Caco-2 (cell line): ENCODE data around the gene MPLKIP. TPM values are rescaled to one million over a fixed set of nuclear protein-coding genes. Genes with fewer than 3 reads are reported as not detected.
"Not testable (repeated sequence)": the region's sequence is repeated elsewhere in the genome, so short reads cannot be mapped to it uniquely, and the experiment has no call there.

Source experiments
- BruUV-seq: library from RNA; stranded (reverse); fragments of 400-500 nt; replicated peaks from 2 replicates; lab custom pipeline; 2021; lab: Mats Ljungman, UMichigan
- CTCF ChIA-PET: fragments of 300-600 bp; sonication (Branson Sonifier 250); formaldehyde crosslinking; loops from one replicate; lab custom pipeline; 2022; ENCODE audit warnings: antibody characterized with exemption; lab: Charles Lee
- POLR2A ChIA-PET: fragments of 300-600 bp; sonication (Branson Sonifier 250); formaldehyde crosslinking; loops from one replicate; lab custom pipeline; 2022; ENCODE audit warnings: antibody characterized with exemption; lab: Charles Lee
- DNase-seq, 2 experiments: peaks; one replicate each; pipeline versions ENCODE4 v3.0.0 to v3.0.0-alpha.2; 2020 to 2022
- H3K27me3 ChIP-seq: replicated peaks from 2 replicates; pipeline ENCODE4 v1.6.0; 2011; ENCODE audit warnings: low read length; ENCODE audit not compliant: control insufficient read depth, insufficient read depth
- H3K36me3 ChIP-seq: 2 replicates; pipeline ENCODE4 v1.5.1; 2011; ENCODE audit warnings: low read length; ENCODE audit not compliant: control insufficient read depth, insufficient read depth
- H3K4me1 ChIP-seq: fragments of 250-450 bp; sonication (Bioruptor Pico); 2 replicates; pipeline ENCODE4 v1.5.1; 2020; ENCODE audit warnings: mild to moderate bottlenecking
- H3K4me3 ChIP-seq: 2 replicates; pipeline ENCODE4 v1.5.1; 2011; ENCODE audit warnings: low read depth, mild to moderate bottlenecking, control low read depth, low read length
- H3K9me3 ChIP-seq: fragments of 250-450 bp; sonication (Bioruptor Pico); 2 replicates; pipeline ENCODE4 v1.5.1; 2020; ENCODE audit warnings: mild to moderate bottlenecking, moderate library complexity
- H3K27ac Mint-ChIP-seq: one replicate; pipeline ENCODE4 v1.8.0; 2022; ENCODE audit warnings: mixed read lengths; ENCODE audit not compliant: unreplicated experiment
- H3K27me3 Mint-ChIP-seq: one replicate; pipeline ENCODE4 v1.8.0; 2022; ENCODE audit warnings: mixed read lengths; ENCODE audit not compliant: insufficient read depth, unreplicated experiment
- H3K36me3 Mint-ChIP-seq: one replicate; pipeline ENCODE4 v1.8.0; 2022; ENCODE audit warnings: mild to moderate bottlenecking, mixed read lengths; ENCODE audit not compliant: insufficient read depth, unreplicated experiment
- H3K4me1 Mint-ChIP-seq: one replicate; pipeline ENCODE4 v1.8.0; 2022; ENCODE audit warnings: low read depth, mixed read lengths; ENCODE audit not compliant: unreplicated experiment
- H3K4me3 Mint-ChIP-seq: one replicate; pipeline ENCODE4 v1.8.0; 2022; ENCODE audit warnings: mild to moderate bottlenecking, moderate library complexity, mixed read lengths; ENCODE audit not compliant: unreplicated experiment
- H3K9me3 Mint-ChIP-seq: one replicate; pipeline ENCODE4 v1.8.0; 2022; ENCODE audit warnings: mixed read lengths; ENCODE audit not compliant: unreplicated experiment
- intact Hi-C: fragments of 100-400 bp; cut with micrococcal nuclease; formaldehyde crosslinking; loops from one replicate; pipeline ENCODE4 v1.10.0; 2022; ENCODE audit not compliant: unreplicated experiment
- total RNA-seq: library from RNA; stranded (reverse); gene quantifications from 2 replicates; pipeline ENCODE4 v1.2.3, GENCODE V29; 2022
- TF ChIP-seq, protein P1 (sequence below), 2 experiments: fragments of 200-600 bp in 1 of 2; IDR thresholded peaks; 1 replicate in 1 of 2; 2 replicates in 1 of 2; pipeline versions ENCODE4 v1.5.1 to v1.8.0; 2011 to 2022; ENCODE audit warnings: antibody characterized with exemption in 1 of 2, control low read depth in 1 of 2, inconsistent platforms in 1 of 2, low read depth in 1 of 2, low read length in 1 of 2, mild to moderate bottlenecking in 1 of 2, moderate library complexity in 1 of 2; ENCODE audit not compliant: insufficient read depth in 1 of 2, severe bottlenecking in 1 of 2, unreplicated experiment in 1 of 2

Gene MPLKIP
- total RNA-seq, 1 experiment from 2014 or later, result 34.0 TPM

DNA sequence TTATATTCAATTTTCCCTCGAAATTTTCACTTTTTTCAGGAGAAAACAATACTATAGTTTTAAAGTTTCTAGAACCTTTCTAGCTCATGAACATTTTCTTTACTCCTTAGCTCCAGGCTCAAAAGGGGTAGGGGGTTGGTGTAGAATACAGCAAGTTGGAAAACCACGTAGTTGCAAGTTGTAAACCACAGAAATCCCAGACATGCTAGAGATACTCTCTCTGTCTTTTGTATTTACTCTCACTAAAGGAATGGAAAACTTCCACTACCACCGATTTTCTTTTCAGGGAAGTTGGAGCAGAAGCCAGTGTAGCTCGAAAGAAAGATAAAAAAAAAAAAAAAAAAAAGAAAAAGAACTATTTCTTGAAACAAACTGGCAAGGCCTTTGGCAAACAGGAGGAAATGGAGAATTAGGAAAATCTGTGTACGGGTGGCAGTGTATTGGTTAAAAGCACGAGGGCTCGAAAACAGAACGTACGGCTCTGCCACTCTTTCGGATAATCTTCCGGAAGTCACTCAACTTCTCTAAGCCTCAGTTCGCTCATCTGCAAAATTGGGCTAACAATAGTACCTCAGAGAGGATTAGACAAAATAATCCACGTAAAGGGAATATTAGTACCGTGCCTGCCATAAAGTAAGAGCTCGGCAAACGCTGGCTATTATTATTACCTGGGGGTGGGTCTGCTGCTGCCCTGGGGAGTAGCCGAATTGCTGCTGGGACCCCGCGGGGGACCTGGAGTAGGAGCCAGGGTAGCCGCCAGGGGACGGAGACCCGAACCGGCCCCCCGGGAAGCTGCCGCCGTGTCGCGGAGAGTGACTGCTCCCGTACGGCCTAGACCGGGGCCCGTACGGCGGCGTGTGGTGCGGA lies 628 bp downstream of the MPLKIP start:
- no peaks in the 10 kb centered on the region for H3K27me3 Mint-ChIP-seq
- H3K4me3 ChIP-seq, result peak overlapping the region; percentile 89
- no peaks in the 10 kb centered on the region for H3K36me3 ChIP-seq
- H3K36me3 Mint-ChIP-seq, result peaks cover 5% of the 10 kb centered on the region
- H3K4me1 ChIP-seq, result peaks cover 9% of the 10 kb centered on the region
- ChIA-PET CTCF (interaction anchor here (0.6 to 1.9 kb wide), 2 partner anchors 61 to 238 kb away, joined by 3 to 4 read pairs; no protein-coding TSS in a partner anchor), POLR2A (interaction anchor here (1.6 kb wide), 1 partner anchor 184 kb away, joined by 4 read pairs; the partner anchor contains the start of gene CDK13)
- TF ChIP-seq, protein P1, sequence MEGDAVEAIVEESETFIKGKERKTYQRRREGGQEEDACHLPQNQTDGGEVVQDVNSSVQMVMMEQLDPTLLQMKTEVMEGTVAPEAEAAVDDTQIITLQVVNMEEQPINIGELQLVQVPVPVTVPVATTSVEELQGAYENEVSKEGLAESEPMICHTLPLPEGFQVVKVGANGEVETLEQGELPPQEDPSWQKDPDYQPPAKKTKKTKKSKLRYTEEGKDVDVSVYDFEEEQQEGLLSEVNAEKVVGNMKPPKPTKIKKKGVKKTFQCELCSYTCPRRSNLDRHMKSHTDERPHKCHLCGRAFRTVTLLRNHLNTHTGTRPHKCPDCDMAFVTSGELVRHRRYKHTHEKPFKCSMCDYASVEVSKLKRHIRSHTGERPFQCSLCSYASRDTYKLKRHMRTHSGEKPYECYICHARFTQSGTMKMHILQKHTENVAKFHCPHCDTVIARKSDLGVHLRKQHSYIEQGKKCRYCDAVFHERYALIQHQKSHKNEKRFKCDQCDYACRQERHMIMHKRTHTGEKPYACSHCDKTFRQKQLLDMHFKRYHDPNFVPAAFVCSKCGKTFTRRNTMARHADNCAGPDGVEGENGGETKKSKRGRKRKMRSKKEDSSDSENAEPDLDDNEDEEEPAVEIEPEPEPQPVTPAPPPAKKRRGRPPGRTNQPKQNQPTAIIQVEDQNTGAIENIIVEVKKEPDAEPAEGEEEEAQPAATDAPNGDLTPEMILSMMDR (IDR thresholded peaks at IDR 0.05; ENCODE audit: insufficient read depth in 1 of 2, low read depth in 1 of 2, low read length in 1 of 2, severe bottlenecking in 1 of 2, unreplicated experiment in 1 of 2), result no peak
- no peaks in the 10 kb centered on the region for H3K27me3 ChIP-seq
- no peaks in the 10 kb centered on the region for H3K4me1 Mint-ChIP-seq
- H3K4me3 Mint-ChIP-seq, result peak overlapping the region; percentile 92
- no peaks in the 10 kb centered on the region for H3K9me3 Mint-ChIP-seq
- DNase-seq, result no peak
- H3K9me3 ChIP-seq, result no peaks in the 10 kb centered on the region
- peak overlapping the region; percentile 92 for H3K27ac Mint-ChIP-seq
- intact Hi-C loops, result loop anchor here (2.0 kb wide), 1 partner anchor 185 kb away; no protein-coding TSS in a partner anchor
- BruUV-seq, result TSS peak; percentile 65

DNA sequence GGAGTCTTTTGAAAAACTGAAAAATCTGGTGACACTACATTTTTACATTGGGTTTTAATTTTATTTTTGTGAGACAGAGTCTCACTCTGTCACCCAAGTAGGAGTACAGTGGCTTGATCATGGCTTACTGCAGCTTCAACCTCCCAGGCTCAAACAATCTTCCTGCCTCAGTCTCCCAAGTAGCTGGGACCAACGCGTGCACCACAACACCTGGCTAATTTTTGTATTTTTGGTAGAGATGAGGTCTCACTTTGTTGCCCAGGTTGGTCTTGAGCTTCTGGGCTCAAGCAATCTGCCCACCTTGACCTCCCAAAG lies 11.5 kb downstream of the MPLKIP start:
- H3K27me3 Mint-ChIP-seq, result no peaks in the 10 kb centered on the region
- no peak for DNase-seq
- no TSS peak for BruUV-seq
- TF ChIP-seq, protein P1 (IDR thresholded peaks at IDR 0.05; ENCODE audit: insufficient read depth in 1 of 2, low read depth in 1 of 2, low read length in 1 of 2, severe bottlenecking in 1 of 2, unreplicated experiment in 1 of 2), result no peak
- ChIA-PET CTCF (no interaction called here), POLR2A (no interaction called here)
- no peaks in the 10 kb centered on the region for H3K9me3 Mint-ChIP-seq
- intact Hi-C loops, result no loop called here
- Histone ChIP-seq H3K36me3 (no peaks in the 10 kb centered on the region), H3K27me3 (no peaks in the 10 kb centered on the region), H3K4me3 (no peak overlapping the region), H3K4me1 (0 out of 2 replicates have a peak, but pooled peaks cover 6% of the 10 kb centered on the region), H3K9me3 (no peaks in the 10 kb centered on the region)
- H3K36me3 Mint-ChIP-seq, result no peaks in the 10 kb centered on the region
- H3K4me1 Mint-ChIP-seq, result peaks cover 4% of the 10 kb centered on the region
- H3K27ac Mint-ChIP-seq, result no peak overlapping the region
- H3K4me3 Mint-ChIP-seq, result no peak overlapping the region

DNA sequence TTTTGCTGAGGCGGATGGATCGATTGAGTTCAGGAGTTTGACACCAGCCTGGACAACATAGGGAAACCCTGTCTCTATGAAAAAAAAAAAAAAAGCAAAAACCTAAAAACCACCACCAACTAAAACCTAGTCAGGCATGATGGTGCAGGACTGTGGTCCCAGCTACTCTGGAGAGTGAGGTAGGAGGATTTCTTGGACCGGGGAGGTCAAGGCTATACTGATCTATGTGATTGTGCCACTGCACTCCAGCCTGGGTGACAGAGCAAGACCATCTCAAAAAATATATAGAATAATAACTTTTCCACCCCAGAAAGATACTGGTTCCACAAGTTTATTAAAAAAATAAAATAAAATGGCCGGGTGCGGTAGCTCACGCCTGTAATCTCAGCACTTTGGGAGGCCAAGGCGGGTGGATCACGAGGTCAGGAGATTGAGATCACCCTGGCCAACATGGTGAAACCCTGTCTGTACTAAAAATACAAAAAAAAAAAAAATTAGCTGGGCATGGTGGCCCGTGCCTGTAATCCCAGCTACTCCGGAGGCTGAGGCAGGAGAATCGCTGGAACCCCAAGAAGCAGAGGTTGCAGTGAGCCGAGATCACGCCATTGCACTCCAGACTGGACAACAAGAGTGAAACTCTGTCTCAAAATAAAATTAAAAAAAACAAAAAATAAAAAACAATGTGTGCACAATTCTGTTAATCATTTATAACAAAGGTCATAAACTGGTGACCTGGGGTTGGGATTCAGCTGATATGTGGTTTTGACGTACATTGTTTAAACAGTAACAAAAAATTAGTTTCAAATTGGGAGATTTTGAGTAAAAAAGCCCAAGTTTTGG lies 12.1 kb downstream of the MPLKIP start:
- H3K27me3 Mint-ChIP-seq, H3K4me1 ChIP-seq, POLR2A ChIA-PET, H3K27me3 ChIP-seq, H3K9me3 ChIP-seq, H3K4me1 Mint-ChIP-seq, BruUV-seq, CTCF ChIA-PET, H3K36me3 ChIP-seq, H3K4me3 Mint-ChIP-seq, H3K4me3 ChIP-seq, intact Hi-C loops, H3K36me3 Mint-ChIP-seq, DNase-seq, H3K9me3 Mint-ChIP-seq, H3K27ac Mint-ChIP-seq: not testable (repeated sequence)
